NCI-H2227 treated with DMSO at 0.1 percent for 48 hours (cell line): Measurements from ENCODE around the gene ZNF518A.
"Not testable (repeated sequence)": the region's sequence is repeated elsewhere in the genome, so short reads cannot be mapped to it uniquely, and the experiment has no call there.

Source experiments
- DNase-seq: peaks from one replicate; lab custom pipeline; 2025; lab: John Stamatoyannopoulos, UW

Gene ZNF518A

GRCh38 chr10:96137567-96137966 lies 7.5 kb downstream of the ZNF518A start:
- no peak for DNase-seq

- DNase-seq, result no peak
Measured at GRCh38 chr10:96138102-96138501, 8.0 kb downstream of the ZNF518A start.

- DNase-seq, result no peak
Measured at GRCh38 chr10:96152437-96152836, 22.3 kb downstream of the ZNF518A start.

DNA sequence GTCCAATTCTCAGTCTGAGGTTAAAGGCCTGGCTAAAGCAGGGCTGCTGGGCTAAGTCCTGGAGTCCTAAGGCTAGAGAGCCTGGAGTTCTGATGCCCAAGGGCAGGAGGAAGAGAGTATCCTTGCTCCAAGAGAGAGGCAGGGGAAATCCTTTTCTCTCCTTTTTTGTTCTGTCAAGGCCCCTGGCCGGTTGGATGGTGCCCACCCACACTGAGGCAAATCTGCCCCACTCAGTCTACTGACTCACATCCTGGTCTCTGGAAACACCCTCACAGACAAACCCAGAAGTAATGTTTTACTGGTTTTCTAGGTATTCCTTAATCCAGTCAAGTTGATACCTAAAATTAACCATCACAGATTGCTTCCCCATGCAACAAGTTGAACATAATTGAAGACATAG lies 23.0 kb downstream of the ZNF518A start:
- no peak for DNase-seq

- DNase-seq, result no peak
Measured at GRCh38 chr10:96165726-96166125, 35.6 kb downstream of the ZNF518A start.

- DNase-seq, result no peak
Measured at GRCh38 chr10:96168546-96168945, 38.4 kb downstream of the ZNF518A start.

GRCh38 chr10:96170230-96170629 lies 40.1 kb downstream of the ZNF518A start:
- DNase-seq, result no peak

GRCh38 chr10:96172666-96173065 lies 42.6 kb downstream of the ZNF518A start:
- no peak for DNase-seq

DNA sequence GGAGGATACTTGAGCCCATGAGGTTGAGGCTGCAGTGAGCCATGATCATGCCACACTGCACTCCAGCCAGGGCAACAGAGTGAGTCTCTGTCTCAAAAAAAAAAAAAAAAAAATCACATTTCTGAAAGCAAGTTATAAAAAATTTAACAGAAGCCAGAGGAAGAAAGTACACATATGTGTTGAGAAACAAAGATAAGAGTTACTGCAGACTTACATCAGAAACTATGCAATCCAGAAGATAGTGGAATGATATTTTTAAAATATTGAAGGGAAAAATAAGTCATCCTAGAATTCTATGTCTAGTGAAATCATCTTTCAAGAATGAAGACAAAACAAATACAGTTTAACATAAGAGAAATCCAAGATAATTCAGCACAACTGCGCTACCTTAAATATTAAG lies 46.9 kb downstream of the ZNF518A start:
- DNase-seq, result no peak

DNA sequence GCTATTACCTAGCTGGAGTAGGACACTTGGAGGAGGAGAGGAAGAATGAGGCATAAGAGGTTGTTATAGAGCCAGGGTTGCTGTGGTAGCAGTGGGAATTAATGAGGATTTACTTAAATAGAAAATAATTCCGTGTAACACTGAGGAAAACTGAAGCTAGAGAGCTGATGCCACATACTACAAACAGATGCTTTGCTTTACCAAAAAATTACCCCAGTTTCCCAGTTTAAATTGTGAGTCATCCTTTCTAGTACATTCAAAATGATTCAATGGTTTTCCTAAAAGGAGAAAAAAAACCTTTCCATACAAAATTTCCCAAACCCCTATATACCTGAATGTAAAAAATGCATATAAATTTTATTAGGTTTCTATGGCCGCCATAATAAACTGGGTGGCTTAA lies 58.3 kb downstream of the ZNF518A start:
- DNase-seq, result no peak

DNA sequence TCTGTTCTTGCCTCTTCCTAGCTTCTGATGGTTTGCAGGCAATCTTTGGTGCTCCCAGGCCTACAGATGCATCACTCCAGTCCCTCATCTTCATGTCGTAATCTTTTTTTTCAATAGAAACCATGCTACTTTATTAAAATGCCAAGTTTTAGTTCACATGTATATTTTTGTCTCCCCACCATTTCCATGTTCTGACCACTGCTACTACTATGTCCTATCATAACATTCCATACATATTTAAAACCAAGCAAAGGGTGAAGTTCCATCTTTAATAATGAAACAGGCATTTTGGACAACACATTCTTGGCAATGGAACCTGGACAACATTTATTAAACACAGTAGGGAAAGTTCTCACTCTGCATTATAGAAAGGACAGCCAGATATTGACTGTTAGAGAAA lies 58.8 kb downstream of the ZNF518A start:
- DNase-seq, result no peak

- not testable (repeated sequence) for DNase-seq
Measured at GRCh38 chr10:96189505-96189904, 59.4 kb downstream of the ZNF518A start.

GRCh38 chr10:96201525-96201924 lies 71.4 kb downstream of the ZNF518A start:
- no peak for DNase-seq

DNA sequence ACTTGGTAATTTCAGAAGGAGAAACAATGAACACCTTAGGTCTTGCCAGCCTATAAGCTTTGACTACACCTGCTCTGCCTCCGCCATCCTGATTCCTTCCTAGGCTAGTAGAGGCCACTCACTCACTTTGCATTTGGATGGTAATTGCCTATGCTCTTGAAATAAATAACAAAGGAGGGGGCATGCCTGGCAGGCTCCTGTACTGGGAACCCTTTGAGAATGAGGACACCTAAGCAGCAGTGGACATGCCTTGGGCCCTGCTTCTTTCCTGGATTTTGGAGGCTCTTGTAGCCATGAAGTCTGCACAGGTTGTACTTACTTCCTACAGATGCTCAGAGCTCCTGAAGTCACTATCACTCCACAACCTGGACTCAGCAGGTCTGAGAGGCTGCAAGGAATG lies 75.5 kb downstream of the ZNF518A start:
- DNase-seq, result no peak

DNA sequence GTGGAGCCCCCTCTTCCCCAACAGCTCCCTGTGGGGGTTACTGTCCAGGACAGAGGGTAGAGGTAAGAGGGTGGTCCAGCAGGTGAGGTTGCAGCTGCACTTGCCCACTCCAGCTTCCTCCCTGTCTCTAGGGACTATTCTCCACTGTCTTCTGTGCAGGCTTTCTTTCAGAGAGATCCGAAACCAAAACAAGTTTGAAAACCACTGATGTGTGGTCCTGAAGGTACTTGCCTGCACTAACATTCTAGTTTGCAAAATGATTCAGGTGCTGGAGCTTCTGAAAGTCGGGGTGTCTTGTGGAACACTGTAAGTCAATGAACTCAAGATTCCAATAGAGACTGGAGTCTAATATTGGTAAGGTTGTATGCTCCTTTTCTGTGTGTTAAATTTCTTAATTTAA lies 78.2 kb downstream of the ZNF518A start:
- no peak for DNase-seq

DNA sequence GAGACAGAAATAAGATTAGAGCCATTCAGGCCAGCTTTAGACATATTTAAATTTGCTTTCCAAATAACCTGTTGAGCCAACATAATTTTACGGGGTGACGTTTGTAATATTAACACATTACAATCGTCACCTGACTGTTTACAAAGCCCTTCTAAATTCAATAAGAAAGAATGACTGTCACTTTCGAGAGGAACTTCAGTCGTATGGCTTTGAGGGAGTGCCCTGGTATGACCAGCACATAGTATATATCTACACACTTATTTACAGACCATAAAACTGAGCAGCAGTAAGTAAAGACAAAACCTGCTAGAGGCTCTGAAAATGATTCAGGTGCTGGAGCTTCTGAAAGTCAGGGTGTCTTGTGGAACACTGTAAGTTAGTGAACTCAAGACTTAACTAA lies 78.8 kb downstream of the ZNF518A start:
- DNase-seq, result no peak

DNA sequence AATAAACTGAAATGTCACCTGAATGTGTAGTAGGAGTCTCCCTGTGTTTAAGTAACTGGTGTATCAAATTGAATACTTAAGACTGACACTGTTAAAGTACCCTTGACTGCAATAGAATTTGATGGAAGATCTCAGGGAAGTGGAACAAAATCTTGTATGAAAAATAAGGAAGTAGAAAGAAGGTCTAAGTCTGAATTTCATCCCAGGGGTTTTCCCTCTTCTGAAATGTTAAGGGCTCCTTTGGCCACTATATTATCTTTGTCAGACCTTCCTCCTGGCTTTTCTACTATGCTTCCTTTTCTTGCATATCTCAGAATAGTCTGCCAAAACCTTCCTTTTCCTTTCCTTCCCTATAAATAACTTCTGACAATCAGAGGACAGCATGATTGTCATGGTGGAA lies 81.7 kb downstream of the ZNF518A start:
- DNase-seq, result no peak

DNA sequence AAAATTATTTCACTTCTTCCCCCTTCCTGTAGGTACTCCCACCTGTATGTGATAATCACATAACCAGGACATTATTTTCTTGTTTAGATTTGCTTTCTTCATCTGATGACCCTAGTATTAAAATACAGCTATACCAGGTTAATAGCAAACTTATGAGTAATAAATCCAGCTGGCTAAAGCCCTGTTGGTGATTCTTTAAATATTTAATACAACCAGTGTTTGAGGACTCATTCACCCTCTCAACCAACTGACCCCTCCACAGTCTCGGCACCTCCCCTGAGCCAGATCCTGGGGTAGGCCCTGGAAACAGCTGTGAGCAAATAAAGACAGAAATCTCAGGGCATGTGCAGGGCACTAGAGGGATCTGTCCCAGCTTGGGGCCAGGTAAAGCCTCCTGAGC lies 82.8 kb downstream of the ZNF518A start:
- no peak for DNase-seq
